Endothelial cell of umbilical vein (primary cell): ENCODE results near the gene PCYT1B. TPM values are rescaled to one million over a fixed set of nuclear protein-coding genes. Genes with fewer than 3 reads are reported as not detected.

Source experiments
- BruUV-seq: library from RNA; stranded (reverse); fragments of 400-500 nt; replicated peaks from 2 replicates; lab custom pipeline; 2021; lab: Mats Ljungman, UMichigan
- CTCF ChIA-PET: fragments of 300-600, 350-600 bp; sonication (Branson Sonifier 250); formaldehyde crosslinking; loops from one replicate; lab custom pipeline; 2021; ENCODE audit warnings: antibody characterized with exemption, inconsistent platforms; lab: Charles Lee
- POLR2A ChIA-PET: fragments of 300-600, 350-600 bp; sonication (Branson Sonifier 250); formaldehyde crosslinking; loops from one replicate; lab custom pipeline; 2021; ENCODE audit warnings: antibody characterized with exemption, inconsistent platforms; lab: Charles Lee
- DNase-seq: peaks from one replicate; pipeline ENCODE4 v3.0.0-alpha.2; 2011; ENCODE audit warnings: low read depth, low spot score
- FAIRE-seq: peaks from 2 replicates; lab custom pipeline; 2011; peaks lifted over from hg19 to GRCh38; lab: Jason Lieb, UNC
- H2AFZ ChIP-seq: 2 replicates; pipeline ENCODE4 v1.6.0; 2012; ENCODE audit warnings: low read depth, low read length, control low read depth, inconsistent platforms
- H3K27ac ChIP-seq: 2 replicates; pipeline ENCODE4 v1.5.1; 2011; ENCODE audit warnings: low read depth, mild to moderate bottlenecking, control low read depth, low read length, moderate library complexity; ENCODE audit not compliant: insufficient read depth
- H3K27me3 ChIP-seq, 2 experiments: 2 replicates each; pipeline versions ENCODE4 v1.6.0 to v1.6.1; 2011; ENCODE audit warnings: low read length in 2 of 2, mixed read lengths in 1 of 2; ENCODE audit not compliant: control insufficient read depth in 2 of 2, insufficient read depth in 2 of 2
- H3K36me3 ChIP-seq, 2 experiments: 2 replicates in 1 of 2; 3 replicates in 1 of 2; pipeline ENCODE4 v1.5.1; 2011; ENCODE audit warnings: low read length in 2 of 2, mild to moderate bottlenecking in 1 of 2, moderate library complexity in 1 of 2; ENCODE audit not compliant: control insufficient read depth in 2 of 2, insufficient read depth in 2 of 2; ENCODE audit errors: extremely low read depth in 1 of 2
- H3K4me1 ChIP-seq: 3 replicates; pipeline ENCODE4 v1.5.1; 2011; ENCODE audit warnings: mild to moderate bottlenecking, low read length; ENCODE audit not compliant: control insufficient read depth, insufficient read depth; ENCODE audit errors: extremely low read depth
- H3K4me2 ChIP-seq: 2 replicates; pipeline ENCODE4 v1.6.1; 2011; ENCODE audit warnings: low read length, control low read depth, mixed read lengths; ENCODE audit not compliant: insufficient read depth
- H3K4me3 ChIP-seq, 3 experiments: fragments of 200-600 bp in 1 of 3; sonication (generic), shearing (Covaris generic) in 1 of 3; replicated peaks in 1 of 3; 2 replicates each; pipeline ENCODE4 v1.5.1; 2011 to 2016; ENCODE audit warnings: control low read depth in 3 of 3, low read length in 3 of 3, mild to moderate bottlenecking in 2 of 3, inconsistent platforms in 1 of 3, low read depth in 1 of 3, moderate library complexity in 1 of 3; ENCODE audit not compliant: insufficient read depth in 1 of 3
- H3K79me2 ChIP-seq: 2 replicates; pipeline ENCODE4 v1.6.0; 2012; ENCODE audit warnings: low read length, inconsistent platforms; ENCODE audit not compliant: control insufficient read depth, insufficient read depth
- H3K9ac ChIP-seq: replicated peaks from 2 replicates; pipeline ENCODE3; 2011; ENCODE audit warnings: low read length, control low read depth; ENCODE audit not compliant: insufficient read depth; ENCODE audit errors: extremely low read depth
- H3K9me1 ChIP-seq: replicated peaks from 3 replicates; pipeline ENCODE4 v1.6.0; 2011; ENCODE audit warnings: mild to moderate bottlenecking, low read length; ENCODE audit not compliant: control insufficient read depth, insufficient read depth; ENCODE audit errors: extremely low read depth
- H3K9me3 ChIP-seq: replicated peaks from 2 replicates; pipeline ENCODE4 v1.5.1; 2012; ENCODE audit warnings: low read length, inconsistent platforms; ENCODE audit not compliant: control insufficient read depth, insufficient read depth
- H4K20me1 ChIP-seq: replicated peaks from 2 replicates; pipeline ENCODE3; 2011; ENCODE audit warnings: mild to moderate bottlenecking, low read length; ENCODE audit not compliant: control insufficient read depth, insufficient read depth; ENCODE audit errors: extremely low read depth
- EZH2 ChIP-seq: IDR thresholded peaks from 2 replicates; pipeline ENCODE4 v1.6.1; 2012; ENCODE audit warnings: borderline replicate concordance, low read depth, mild to moderate bottlenecking, moderate library complexity, low read length, inconsistent platforms; ENCODE audit not compliant: severe bottlenecking
- GATA2 ChIP-seq: IDR thresholded peaks from 2 replicates; pipeline ENCODE4 v1.7.0; 2011; ENCODE audit warnings: low read depth, mild to moderate bottlenecking, moderate library complexity, mixed read lengths, low read length; ENCODE audit not compliant: insufficient read length, insufficient read depth
- MYC ChIP-seq: IDR thresholded peaks from one replicate; pipeline ENCODE4 v1.6.1; 2011; ENCODE audit warnings: mild to moderate bottlenecking, low read depth, low read length
- POLR2A ChIP-seq: IDR thresholded peaks from 2 replicates; pipeline ENCODE4 v1.6.1; 2012; ENCODE audit warnings: low read depth, mild to moderate bottlenecking, control low read depth, low read length
- dilution Hi-C: fragments of 300-500 bp; cut with MboI; formaldehyde crosslinking; loops from one replicate; pipeline ENCODE4 v1.15.0; 2019; ENCODE audit warnings: low sequenced_read_pairs; ENCODE audit not compliant: extremely low pct_ligation_motif_present
- intact Hi-C: fragments of 100-400 bp; cut with micrococcal nuclease; formaldehyde crosslinking; loops from one replicate; pipeline ENCODE4 v1.10.0; 2022
- polyA plus RNA-seq, 4 experiments: library from polyadenylated mRNA; depleted of rRNA in 3 of 4; stranded (reverse) in 3 of 4; unstranded in 1 of 4; fragments of >200 nt; gene quantifications; 2 replicates each; pipeline versions ENCODE4 v1.2.1 to v1.2.3, GENCODE V29; 2011 to 2012; ENCODE audit warnings: missing spikeins in 1 of 4
- total RNA-seq: library from RNA; stranded (reverse); gene quantifications from 2 replicates; pipeline ENCODE4 v1.2.3, GENCODE V29; 2021
- TF ChIP-seq, protein P1 (sequence below), 2 donors: IDR thresholded peaks; 1 replicate in 1 of 2; 2 replicates in 1 of 2; pipeline ENCODE4 v1.5.1; 2011; ENCODE audit warnings: low read length in 2 of 2, mild to moderate bottlenecking in 2 of 2, moderate library complexity in 2 of 2, control low read depth in 1 of 2, inconsistent platforms in 1 of 2, low read depth in 1 of 2; ENCODE audit not compliant: insufficient read depth in 1 of 2; ENCODE audit errors: extremely low read depth in 1 of 2

The PCYT1B gene
- total and polyA plus RNA-seq, 2 donors (not counting 3 experiments of a cell fraction or from before 2014, with no cell fraction given): 0.33 to 1.3 TPM

DNA sequence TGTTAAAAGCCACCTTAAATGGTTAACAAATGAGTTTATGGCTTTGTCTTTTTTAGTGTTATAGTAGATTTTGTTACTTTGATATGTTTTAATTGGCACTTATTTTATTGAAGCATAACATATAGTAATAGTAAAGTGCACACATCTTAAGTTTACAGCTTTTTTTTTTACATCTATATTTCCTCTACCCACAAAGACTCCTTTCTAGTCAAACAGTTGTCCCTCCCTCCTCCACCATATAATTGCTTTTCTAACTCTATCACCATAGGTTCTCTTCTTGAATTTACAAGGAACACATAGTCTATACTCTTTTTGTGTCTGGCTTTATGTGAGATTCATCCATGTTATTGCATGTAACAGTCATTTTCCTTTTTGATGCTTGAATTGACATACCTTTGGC lies 110.6 kb downstream of the PCYT1B start:
- no peak overlapping the region for H3K4me3 ChIP-seq
- CTCF ChIA-PET: no interaction called here
- BruUV-seq: no TSS peak
- peaks cover 4% of the 10 kb centered on the region for H3K4me1 ChIP-seq
- no peak overlapping the region for H3K4me2 ChIP-seq
- no peaks in the 10 kb centered on the region for H4K20me1 ChIP-seq
- no peak overlapping the region for H3K9ac ChIP-seq
- no peaks in the 10 kb centered on the region for H3K27me3 ChIP-seq
- no peaks in the 10 kb centered on the region for H3K36me3 ChIP-seq
- TF ChIP-seq GATA2 (no peak), EZH2 (no peak), POLR2A (no peak), MYC (no peak)
- TF ChIP-seq, protein P1, sequence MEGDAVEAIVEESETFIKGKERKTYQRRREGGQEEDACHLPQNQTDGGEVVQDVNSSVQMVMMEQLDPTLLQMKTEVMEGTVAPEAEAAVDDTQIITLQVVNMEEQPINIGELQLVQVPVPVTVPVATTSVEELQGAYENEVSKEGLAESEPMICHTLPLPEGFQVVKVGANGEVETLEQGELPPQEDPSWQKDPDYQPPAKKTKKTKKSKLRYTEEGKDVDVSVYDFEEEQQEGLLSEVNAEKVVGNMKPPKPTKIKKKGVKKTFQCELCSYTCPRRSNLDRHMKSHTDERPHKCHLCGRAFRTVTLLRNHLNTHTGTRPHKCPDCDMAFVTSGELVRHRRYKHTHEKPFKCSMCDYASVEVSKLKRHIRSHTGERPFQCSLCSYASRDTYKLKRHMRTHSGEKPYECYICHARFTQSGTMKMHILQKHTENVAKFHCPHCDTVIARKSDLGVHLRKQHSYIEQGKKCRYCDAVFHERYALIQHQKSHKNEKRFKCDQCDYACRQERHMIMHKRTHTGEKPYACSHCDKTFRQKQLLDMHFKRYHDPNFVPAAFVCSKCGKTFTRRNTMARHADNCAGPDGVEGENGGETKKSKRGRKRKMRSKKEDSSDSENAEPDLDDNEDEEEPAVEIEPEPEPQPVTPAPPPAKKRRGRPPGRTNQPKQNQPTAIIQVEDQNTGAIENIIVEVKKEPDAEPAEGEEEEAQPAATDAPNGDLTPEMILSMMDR (IDR thresholded peaks at IDR 0.05; ENCODE audit: extremely low read depth in 1 of 2, insufficient read depth in 1 of 2, low read depth in 1 of 2, low read length in 2 of 2): no peak
- intact Hi-C loops (no loop called here), dilution Hi-C loops (no loop called here)
- H3K9me1 ChIP-seq: no peaks in the 10 kb centered on the region
- H3K9me3 ChIP-seq: no peaks in the 10 kb centered on the region
- DNase-seq (no peak), FAIRE-seq (no peak)
- H3K27ac ChIP-seq: no peak overlapping the region
- H2AFZ ChIP-seq: no peak overlapping the region
- H3K79me2 ChIP-seq: no peaks in the 10 kb centered on the region
- POLR2A ChIA-PET: no interaction called here

DNA sequence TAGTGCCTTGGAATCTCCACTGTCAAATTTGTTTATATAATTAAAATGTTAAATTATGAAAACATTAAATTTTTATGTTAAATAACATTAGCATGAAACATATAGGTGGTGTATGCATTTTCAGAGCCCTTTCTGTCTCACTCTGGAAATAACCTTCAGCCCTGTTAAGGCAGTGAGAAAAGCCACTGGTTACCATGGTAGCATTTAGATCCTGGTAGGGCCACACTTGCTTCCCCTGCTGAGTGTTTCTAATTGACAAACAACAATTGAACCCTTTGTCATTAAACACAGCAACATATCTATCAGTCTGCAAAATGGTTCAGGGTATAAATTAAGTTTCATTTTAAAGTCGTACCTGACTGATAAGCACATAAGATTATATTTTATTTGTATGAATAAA lies 118.5 kb downstream of the PCYT1B start:
- H3K9me3 ChIP-seq: no peaks in the 10 kb centered on the region
- no peak overlapping the region for H3K9ac ChIP-seq
- no peak overlapping the region for H3K27ac ChIP-seq
- H3K79me2 ChIP-seq: no peaks in the 10 kb centered on the region
- DNase-seq (no peak), FAIRE-seq (no peak)
- H3K4me1 ChIP-seq: no peaks in the 10 kb centered on the region
- no peak overlapping the region for H3K4me2 ChIP-seq
- H3K36me3 ChIP-seq: no peaks in the 10 kb centered on the region
- no TSS peak for BruUV-seq
- H4K20me1 ChIP-seq: no peaks in the 10 kb centered on the region
- intact Hi-C loops (no loop called here), dilution Hi-C loops (no loop called here)
- H3K9me1 ChIP-seq: no peaks in the 10 kb centered on the region
- POLR2A ChIA-PET: no interaction called here
- CTCF ChIA-PET: no interaction called here
- TF ChIP-seq EZH2 (no peak), GATA2 (no peak)
- no peak overlapping the region for H2AFZ ChIP-seq
- no peaks in the 10 kb centered on the region for H3K27me3 ChIP-seq
- no peak overlapping the region for H3K4me3 ChIP-seq
